Neural progenitor cell (in vitro differentiated cells): ENCODE measurements around the gene SLCO2B1. TPM values are rescaled to one million over a fixed set of nuclear protein-coding genes. Genes with fewer than 3 reads are reported as not detected.
A peak's percentile ranks its signal among the peaks of the same experiment; 100 is the strongest.

Experiments used
- DNase-seq: peaks from one replicate; pipeline ENCODE4 v3.0.0-alpha.2; 2016; ENCODE audit warnings: low spot score
- H2AFZ ChIP-seq: fragments of 200-600 bp; sonication (generic); replicated peaks from 2 replicates; pipeline ENCODE4 v1.6.1; 2016; ENCODE audit warnings: antibody characterized with exemption
- H3F3A ChIP-seq: fragments of 200-600 bp; sonication (generic); 2 replicates; pipeline ENCODE4 v1.6.1; 2016; ENCODE audit warnings: antibody characterized with exemption, low read depth
- H3K27ac ChIP-seq: fragments of 200-600 bp; sonication (generic); 2 replicates; pipeline ENCODE4 v1.5.1; 2016; ENCODE audit warnings: mild to moderate bottlenecking
- H3K27me3 ChIP-seq: fragments of 200-600 bp; sonication (generic); 2 replicates; pipeline ENCODE4 v1.6.1; 2016; ENCODE audit warnings: mild to moderate bottlenecking, moderate library complexity
- H3K36me3 ChIP-seq: fragments of 200-600 bp; sonication (generic); 2 replicates; pipeline ENCODE4 v1.5.1; 2016
- H3K4me1 ChIP-seq: fragments of 200-600 bp; sonication (generic); 2 replicates; pipeline ENCODE4 v1.6.1; 2016; ENCODE audit warnings: mixed run types
- H3K4me2 ChIP-seq: fragments of 200-600 bp; sonication (generic); 2 replicates; pipeline ENCODE4 v1.6.1; 2016
- H3K4me3 ChIP-seq: fragments of 200-600 bp; sonication (generic); 2 replicates; pipeline ENCODE4 v1.5.1; 2016
- H3K79me2 ChIP-seq: fragments of 200-600 bp; sonication (generic); 2 replicates; pipeline ENCODE4 v1.6.1; 2016; ENCODE audit warnings: low read depth
- H3K9ac ChIP-seq: fragments of 200-600 bp; sonication (generic); 2 replicates; pipeline ENCODE4 v1.6.1; 2016
- H3K9me3 ChIP-seq: fragments of 200-600 bp; sonication (generic); 2 replicates; pipeline ENCODE4 v1.5.1; 2016; ENCODE audit warnings: low read depth
- H4K20me1 ChIP-seq: fragments of 200-600 bp; sonication (generic); 2 replicates; pipeline ENCODE4 v1.6.1; 2016; ENCODE audit warnings: low read depth
- H3K27ac Mint-ChIP-seq: 3 replicates; pipeline ENCODE4 v1.8.0; 2021; ENCODE audit warnings: mixed read lengths
- H3K27me3 Mint-ChIP-seq: 2 replicates; pipeline ENCODE4 v1.8.0; 2022; ENCODE audit warnings: low read depth, mild to moderate bottlenecking, inconsistent platforms, moderate library complexity, mixed read lengths; ENCODE audit not compliant: insufficient read depth
- H3K36me3 Mint-ChIP-seq: 3 replicates; pipeline ENCODE4 v1.8.0; 2021; ENCODE audit warnings: mixed read lengths
- H3K4me1 Mint-ChIP-seq: 3 replicates; pipeline ENCODE4 v1.8.0; 2021; ENCODE audit warnings: mixed read lengths
- H3K4me3 Mint-ChIP-seq: 3 replicates; pipeline ENCODE4 v1.8.0; 2021; ENCODE audit warnings: mild to moderate bottlenecking, moderate library complexity, mixed read lengths
- H3K9me3 Mint-ChIP-seq: 3 replicates; pipeline ENCODE4 v1.8.0; 2020; ENCODE audit warnings: mixed read lengths
- EZH2 ChIP-seq: fragments of 200-600 bp; sonication (generic); IDR thresholded peaks from 2 replicates; pipeline ENCODE4 v1.6.1; 2017; ENCODE audit warnings: antibody characterized with exemption, mild to moderate bottlenecking, moderate library complexity
- EZH2phosphoT487 ChIP-seq: fragments of 200-600 bp; sonication (generic); IDR thresholded peaks from 2 replicates; pipeline ENCODE4 v1.6.1; 2017; ENCODE audit warnings: antibody characterized with exemption
- total RNA-seq: library from RNA; depleted of rRNA; stranded (reverse); fragments of >200 nt; gene quantifications from 2 replicates; pipeline ENCODE4 v1.2.3, GENCODE V29; 2015; ENCODE audit warnings: low replicate concordance
- TF ChIP-seq, protein P1 (sequence below): fragments of 200-600 bp; sonication (generic); IDR thresholded peaks from 2 replicates; pipeline ENCODE4 v1.5.1; 2017; ENCODE audit warnings: antibody characterized with exemption, mild to moderate bottlenecking

SLCO2B1 gene
- total RNA-seq, 1 donor from 2014 or later = 0.07 TPM

DNA sequence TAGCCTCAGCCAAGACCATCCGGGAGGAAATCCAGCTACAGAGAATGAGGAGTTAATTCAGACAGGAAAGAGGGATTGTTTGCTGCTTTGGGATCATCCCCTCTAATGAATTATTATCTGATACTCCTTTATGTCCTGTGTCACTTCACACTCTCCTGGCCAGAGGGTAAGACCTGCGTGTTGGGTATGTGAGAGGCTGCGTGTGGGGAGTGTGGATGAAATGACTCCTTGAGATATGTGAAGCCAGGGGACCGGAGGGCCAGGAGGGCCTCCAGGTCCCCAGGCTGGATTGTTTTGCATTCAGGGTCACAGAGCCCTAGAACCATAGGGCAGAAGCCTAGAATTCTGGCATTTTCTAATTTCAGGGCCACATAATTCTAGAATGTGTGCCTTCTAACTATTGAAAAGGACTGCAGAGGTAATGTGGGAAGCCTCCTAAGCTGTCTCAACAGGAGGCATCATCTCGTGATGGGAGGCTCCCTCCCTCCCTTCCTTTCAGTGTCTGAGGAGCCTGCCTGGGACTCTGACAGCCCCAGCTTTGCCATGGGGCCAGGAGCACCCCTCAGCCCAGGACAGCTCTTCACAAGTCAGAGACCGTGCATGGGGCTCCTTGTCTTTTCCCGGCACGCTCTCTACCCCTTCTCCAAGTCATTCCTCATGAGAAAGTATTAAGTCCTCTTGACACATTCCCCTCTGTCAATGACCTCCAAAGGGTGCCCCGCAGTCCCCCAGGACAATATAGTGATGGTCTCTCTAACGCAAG is 93.3 kb downstream of the SLCO2B1 start:
- H4K20me1 ChIP-seq = peaks cover 14% of the 10 kb centered on the region
- H3K4me3 ChIP-seq = no peak overlapping the region
- no peaks in the 10 kb centered on the region for H3K36me3 Mint-ChIP-seq
- no peak overlapping the region for H2AFZ ChIP-seq
- no peak overlapping the region for H3K4me2 ChIP-seq
- H3F3A ChIP-seq = no peaks in the 10 kb centered on the region
- peaks cover 5% of the 10 kb centered on the region for H3K4me1 Mint-ChIP-seq
- H3K4me3 Mint-ChIP-seq = peak overlapping the region; percentile 55
- peaks cover 42% of the 10 kb centered on the region for H3K27me3 Mint-ChIP-seq
- no peak for DNase-seq
- no peaks in the 10 kb centered on the region for H3K79me2 ChIP-seq
- no peaks in the 10 kb centered on the region for H3K36me3 ChIP-seq
- TF ChIP-seq EZH2phosphoT487 (no peak), EZH2 (no peak)
- TF ChIP-seq, protein P1, sequence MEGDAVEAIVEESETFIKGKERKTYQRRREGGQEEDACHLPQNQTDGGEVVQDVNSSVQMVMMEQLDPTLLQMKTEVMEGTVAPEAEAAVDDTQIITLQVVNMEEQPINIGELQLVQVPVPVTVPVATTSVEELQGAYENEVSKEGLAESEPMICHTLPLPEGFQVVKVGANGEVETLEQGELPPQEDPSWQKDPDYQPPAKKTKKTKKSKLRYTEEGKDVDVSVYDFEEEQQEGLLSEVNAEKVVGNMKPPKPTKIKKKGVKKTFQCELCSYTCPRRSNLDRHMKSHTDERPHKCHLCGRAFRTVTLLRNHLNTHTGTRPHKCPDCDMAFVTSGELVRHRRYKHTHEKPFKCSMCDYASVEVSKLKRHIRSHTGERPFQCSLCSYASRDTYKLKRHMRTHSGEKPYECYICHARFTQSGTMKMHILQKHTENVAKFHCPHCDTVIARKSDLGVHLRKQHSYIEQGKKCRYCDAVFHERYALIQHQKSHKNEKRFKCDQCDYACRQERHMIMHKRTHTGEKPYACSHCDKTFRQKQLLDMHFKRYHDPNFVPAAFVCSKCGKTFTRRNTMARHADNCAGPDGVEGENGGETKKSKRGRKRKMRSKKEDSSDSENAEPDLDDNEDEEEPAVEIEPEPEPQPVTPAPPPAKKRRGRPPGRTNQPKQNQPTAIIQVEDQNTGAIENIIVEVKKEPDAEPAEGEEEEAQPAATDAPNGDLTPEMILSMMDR = no peak
- no peak overlapping the region for H3K9ac ChIP-seq
- H3K27ac Mint-ChIP-seq = no peak overlapping the region
- no peaks in the 10 kb centered on the region for H3K9me3 ChIP-seq
- peaks cover 62% of the 10 kb centered on the region for H3K27me3 ChIP-seq
- no peaks in the 10 kb centered on the region for H3K9me3 Mint-ChIP-seq
- H3K4me1 ChIP-seq = peaks cover 17% of the 10 kb centered on the region
- H3K27ac ChIP-seq = no peak overlapping the region

DNA sequence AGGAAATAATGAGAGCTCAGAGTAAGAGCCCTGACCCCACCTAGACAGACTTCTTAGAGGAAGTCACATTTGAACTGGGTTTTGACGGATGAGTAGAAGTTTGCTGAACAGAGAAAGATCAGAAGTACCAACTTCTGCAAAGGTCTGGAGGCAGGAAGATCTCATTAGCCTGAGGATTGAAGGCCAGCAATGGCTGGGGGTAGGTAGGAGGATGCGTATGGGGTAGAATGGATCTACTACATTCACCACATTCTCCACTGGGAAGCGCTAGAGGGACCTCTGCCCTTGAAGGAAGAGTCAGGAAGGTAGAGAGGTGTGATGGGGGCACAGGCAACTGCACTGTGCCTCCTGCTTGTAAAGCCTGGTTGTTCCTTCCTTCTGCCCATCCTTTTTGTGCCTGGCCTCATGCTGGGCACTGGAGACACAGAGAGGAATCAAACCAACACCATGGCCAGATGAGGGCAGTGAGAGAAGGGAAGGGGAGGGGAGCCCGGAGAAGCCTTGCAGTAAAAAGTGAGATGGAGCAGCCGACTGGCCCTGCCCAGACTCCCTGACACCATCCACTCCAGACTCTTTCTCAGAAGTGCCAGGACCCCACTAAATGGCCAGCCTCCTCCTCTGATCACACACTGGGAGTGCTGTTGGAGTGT is 94.6 kb downstream of the SLCO2B1 start:
- Histone ChIP-seq H3F3A (no peaks in the 10 kb centered on the region), H4K20me1 (peaks cover 3% of the 10 kb centered on the region), H3K36me3 (no peaks in the 10 kb centered on the region), H3K4me3 (no peak overlapping the region), H2AFZ (no peak overlapping the region), H3K27ac (no peak overlapping the region), H3K4me2 (no peak overlapping the region), H3K27me3 (peaks cover 49% of the 10 kb centered on the region), H3K4me1 (peaks cover 7% of the 10 kb centered on the region), H3K9me3 (no peaks in the 10 kb centered on the region), H3K79me2 (no peaks in the 10 kb centered on the region), H3K9ac (no peak overlapping the region)
- Mint-ChIP-seq H3K36me3 (no peaks in the 10 kb centered on the region), H3K27me3 (peaks cover 32% of the 10 kb centered on the region), H3K4me1 (peaks cover 4% of the 10 kb centered on the region), H3K9me3 (no peaks in the 10 kb centered on the region), H3K4me3 (no peak overlapping the region), H3K27ac (no peak overlapping the region)
- TF ChIP-seq, protein P1 = peak; percentile 26
- no peak for TF ChIP-seq EZH2phosphoT487
- DNase-seq = peak; percentile 42

DNA sequence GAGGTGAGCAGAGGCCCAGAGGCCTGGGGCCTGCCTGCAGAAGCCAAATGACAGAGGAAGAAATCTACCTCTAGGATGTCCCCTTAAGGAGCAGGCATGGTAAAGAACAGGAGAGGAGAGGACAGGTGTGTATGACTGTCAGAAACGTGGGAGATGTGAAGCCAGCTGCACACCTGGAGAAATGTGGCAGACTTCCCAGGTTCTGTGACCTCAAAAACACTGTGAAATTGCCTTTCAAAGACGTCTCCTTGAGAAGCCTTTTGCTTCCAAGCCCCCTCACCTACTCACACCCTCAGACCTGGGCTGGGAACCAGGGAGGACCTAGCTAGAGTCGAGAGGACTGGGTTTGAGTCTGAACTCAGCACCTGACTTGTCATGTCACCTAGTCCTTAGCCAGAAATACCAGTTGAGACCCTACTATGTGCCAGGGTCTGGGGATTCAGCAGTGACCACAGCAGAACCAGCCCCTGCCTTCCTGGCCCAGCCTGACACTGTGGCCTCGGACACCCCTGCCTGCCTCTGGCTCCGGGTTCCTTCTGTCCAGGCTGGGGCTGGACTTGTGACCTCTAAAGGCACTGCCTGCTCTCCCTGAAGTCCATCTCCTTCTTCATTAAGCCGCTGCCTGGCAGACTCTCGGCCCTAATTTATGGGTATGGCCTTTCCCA is 95.2 kb downstream of the SLCO2B1 start:
- no peak for DNase-seq
- Histone ChIP-seq H3K36me3 (no peaks in the 10 kb centered on the region), H3K79me2 (no peaks in the 10 kb centered on the region), H3K9me3 (no peaks in the 10 kb centered on the region), H2AFZ (no peak overlapping the region), H3K4me3 (no peak overlapping the region), H3K4me1 (peaks cover 4% of the 10 kb centered on the region), H3K27ac (no peak overlapping the region), H3K9ac (no peak overlapping the region), H3K4me2 (no peak overlapping the region), H4K20me1 (no peaks in the 10 kb centered on the region), H3K27me3 (peaks cover 43% of the 10 kb centered on the region), H3F3A (no peaks in the 10 kb centered on the region)
- H3K27ac Mint-ChIP-seq = no peak overlapping the region
- H3K4me1 Mint-ChIP-seq = peaks cover 4% of the 10 kb centered on the region
- H3K9me3 Mint-ChIP-seq = no peaks in the 10 kb centered on the region
- peaks cover 32% of the 10 kb centered on the region for H3K27me3 Mint-ChIP-seq
- H3K4me3 Mint-ChIP-seq = no peak overlapping the region
- H3K36me3 Mint-ChIP-seq = no peaks in the 10 kb centered on the region
- TF ChIP-seq EZH2 (no peak), EZH2phosphoT487 (no peak)
- TF ChIP-seq, protein P1 = no peak
